Neural crest cell (in vitro differentiated cells): ENCODE measurements around the gene PRLR. TPM values are rescaled to one million over a fixed set of nuclear protein-coding genes. Genes with fewer than 3 reads are reported as not detected.

Experiments
- DNase-seq: peaks from one replicate; pipeline ENCODE4 v3.0.0; 2021; ENCODE audit warnings: low read depth, mixed read lengths, low spot score
- H3K27ac Mint-ChIP-seq: one replicate; pipeline ENCODE4 v1.8.0; 2021; ENCODE audit warnings: mild to moderate bottlenecking, mixed read lengths; ENCODE audit not compliant: unreplicated experiment
- H3K27me3 Mint-ChIP-seq: 2 replicates; pipeline ENCODE4 v1.8.0; 2021; ENCODE audit warnings: low read depth, mild to moderate bottlenecking, mixed read lengths
- H3K36me3 Mint-ChIP-seq: 2 replicates; pipeline ENCODE4 v1.8.0; 2021; ENCODE audit warnings: low read depth, mild to moderate bottlenecking, mixed read lengths
- H3K4me1 Mint-ChIP-seq: 2 replicates; pipeline ENCODE4 v1.8.0; 2021; ENCODE audit warnings: mixed read lengths
- H3K4me3 Mint-ChIP-seq: one replicate; pipeline ENCODE4 v1.8.0; 2021; ENCODE audit warnings: mild to moderate bottlenecking, mixed read lengths
- H3K9me3 Mint-ChIP-seq: 2 replicates; pipeline ENCODE4 v1.8.0; 2021; ENCODE audit warnings: mixed read lengths
- total RNA-seq: library from RNA; stranded (reverse); gene quantifications from 2 replicates; pipeline ENCODE4 v1.2.1, GENCODE V29; 2021
- TF ChIP-seq, protein P1 (sequence below): fragments of 200-600 bp; sonication (generic); conservative IDR thresholded peaks from 2 replicates; pipeline ENCODE4 v1.5.0; 2021; ENCODE audit warnings: antibody characterized with exemption, mild to moderate bottlenecking

PRLR gene
- total RNA-seq, 1 donor from 2014 or later, result 0.58 TPM

GRCh38 chr5:35134278-35135030, 95.8 kb downstream of the PRLR start:
- no peaks in the 10 kb centered on the region for H3K36me3 Mint-ChIP-seq
- TF ChIP-seq, protein P1, sequence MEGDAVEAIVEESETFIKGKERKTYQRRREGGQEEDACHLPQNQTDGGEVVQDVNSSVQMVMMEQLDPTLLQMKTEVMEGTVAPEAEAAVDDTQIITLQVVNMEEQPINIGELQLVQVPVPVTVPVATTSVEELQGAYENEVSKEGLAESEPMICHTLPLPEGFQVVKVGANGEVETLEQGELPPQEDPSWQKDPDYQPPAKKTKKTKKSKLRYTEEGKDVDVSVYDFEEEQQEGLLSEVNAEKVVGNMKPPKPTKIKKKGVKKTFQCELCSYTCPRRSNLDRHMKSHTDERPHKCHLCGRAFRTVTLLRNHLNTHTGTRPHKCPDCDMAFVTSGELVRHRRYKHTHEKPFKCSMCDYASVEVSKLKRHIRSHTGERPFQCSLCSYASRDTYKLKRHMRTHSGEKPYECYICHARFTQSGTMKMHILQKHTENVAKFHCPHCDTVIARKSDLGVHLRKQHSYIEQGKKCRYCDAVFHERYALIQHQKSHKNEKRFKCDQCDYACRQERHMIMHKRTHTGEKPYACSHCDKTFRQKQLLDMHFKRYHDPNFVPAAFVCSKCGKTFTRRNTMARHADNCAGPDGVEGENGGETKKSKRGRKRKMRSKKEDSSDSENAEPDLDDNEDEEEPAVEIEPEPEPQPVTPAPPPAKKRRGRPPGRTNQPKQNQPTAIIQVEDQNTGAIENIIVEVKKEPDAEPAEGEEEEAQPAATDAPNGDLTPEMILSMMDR, result no peak
- no peaks in the 10 kb centered on the region for H3K4me1 Mint-ChIP-seq
- H3K27ac Mint-ChIP-seq, result no peak overlapping the region
- H3K9me3 Mint-ChIP-seq, result no peaks in the 10 kb centered on the region
- no peak overlapping the region for H3K4me3 Mint-ChIP-seq
- no peaks in the 10 kb centered on the region for H3K27me3 Mint-ChIP-seq
- no peak for DNase-seq

DNA sequence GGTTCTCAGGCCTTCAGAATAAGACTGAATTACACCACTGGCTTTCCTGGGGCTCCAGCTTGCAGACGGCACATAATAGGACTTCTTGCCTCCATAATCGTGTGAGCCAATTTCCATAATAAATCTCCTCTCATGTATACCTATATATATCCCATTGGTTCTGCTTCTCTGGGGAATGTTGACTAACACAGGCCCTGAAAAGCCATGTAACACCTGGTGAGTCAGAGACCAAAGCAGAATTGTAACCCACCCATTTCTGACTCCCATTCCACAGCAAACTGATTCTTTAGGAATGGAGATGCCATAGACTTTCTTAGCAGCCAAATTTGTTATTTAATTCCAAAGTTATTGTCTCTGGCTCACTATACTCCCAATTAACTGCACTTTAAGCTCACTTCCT, 97.1 kb downstream of the PRLR start:
- H3K27me3 Mint-ChIP-seq, result no peaks in the 10 kb centered on the region
- no peaks in the 10 kb centered on the region for H3K4me1 Mint-ChIP-seq
- no peak overlapping the region for H3K4me3 Mint-ChIP-seq
- no peak overlapping the region for H3K27ac Mint-ChIP-seq
- H3K36me3 Mint-ChIP-seq, result no peaks in the 10 kb centered on the region
- DNase-seq, result no peak
- no peaks in the 10 kb centered on the region for H3K9me3 Mint-ChIP-seq
- TF ChIP-seq, protein P1, result no peak

DNA sequence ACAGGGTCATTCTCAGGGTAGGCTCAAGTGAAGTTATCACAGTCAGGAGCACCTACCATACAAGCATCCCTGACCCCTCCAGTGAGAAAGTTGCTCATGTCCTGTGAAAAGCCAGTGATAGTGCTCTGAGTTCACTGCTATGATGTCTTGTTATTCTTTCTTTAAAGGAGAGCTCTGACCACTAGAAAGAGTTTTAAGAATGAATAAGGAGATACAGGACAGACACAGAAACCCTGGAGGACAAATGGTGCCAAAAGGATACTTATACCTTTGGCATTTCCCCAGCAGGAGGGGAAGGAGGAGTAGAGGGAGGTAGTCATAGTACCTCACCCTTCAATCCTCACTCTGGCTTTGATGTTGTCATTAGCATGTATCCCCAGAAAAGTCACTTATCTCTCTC, 98.6 kb downstream of the PRLR start:
- Mint-ChIP-seq H3K4me3 (no peak overlapping the region), H3K4me1 (no peaks in the 10 kb centered on the region), H3K36me3 (no peaks in the 10 kb centered on the region), H3K27ac (no peak overlapping the region), H3K9me3 (no peaks in the 10 kb centered on the region), H3K27me3 (no peaks in the 10 kb centered on the region)
- TF ChIP-seq, protein P1, result no peak
- no peak for DNase-seq

DNA sequence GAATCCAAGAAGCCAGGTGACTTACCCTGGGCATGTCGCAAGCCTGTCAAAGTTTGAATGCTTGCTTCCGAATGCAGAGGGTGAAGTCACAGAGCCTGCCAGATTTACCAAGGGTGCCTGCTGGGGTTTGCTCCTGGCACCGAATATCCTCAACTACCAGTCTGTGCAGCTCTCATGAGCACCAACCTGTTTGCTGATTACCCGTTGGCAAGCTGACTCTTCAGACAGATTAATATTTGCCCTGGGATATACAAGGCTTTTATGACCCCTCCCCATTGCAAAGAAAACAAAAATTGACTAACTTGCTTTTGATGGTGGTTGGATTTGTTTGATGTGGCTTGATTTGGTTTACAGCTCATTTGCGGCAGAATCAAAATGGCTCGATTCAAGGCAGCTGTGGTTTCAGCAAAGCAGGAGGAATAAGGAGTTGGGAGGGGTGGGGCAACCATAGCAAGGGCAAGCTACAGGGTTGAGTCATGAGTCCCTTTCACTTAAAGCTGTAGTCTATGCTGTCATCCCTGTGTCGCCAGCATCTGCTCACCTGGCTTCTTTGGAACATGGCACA, 100.3 kb downstream of the PRLR start:
- Mint-ChIP-seq H3K36me3 (no peaks in the 10 kb centered on the region), H3K27ac (no peak overlapping the region), H3K27me3 (no peaks in the 10 kb centered on the region), H3K4me3 (no peak overlapping the region), H3K9me3 (no peaks in the 10 kb centered on the region), H3K4me1 (no peaks in the 10 kb centered on the region)
- no peak for DNase-seq
- TF ChIP-seq, protein P1, result no peak

DNA sequence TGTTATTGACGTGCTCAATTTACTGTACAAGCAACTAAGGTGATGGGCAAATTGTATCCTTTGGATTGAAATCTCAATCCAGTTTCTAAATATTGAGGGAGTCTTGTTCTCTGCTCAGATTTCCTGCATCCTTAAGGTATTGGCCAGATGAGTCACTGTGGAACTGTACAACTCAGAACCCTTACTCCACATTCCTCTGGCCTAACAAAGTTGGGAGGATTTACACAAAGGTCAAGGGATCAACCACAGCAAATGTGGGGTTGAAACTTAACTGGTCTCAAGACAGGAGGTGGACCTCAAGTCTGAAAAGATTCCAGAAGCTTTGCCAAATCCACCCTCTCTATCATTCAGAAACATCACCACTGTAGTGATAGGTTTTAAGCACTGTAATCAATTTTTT, 101.0 kb downstream of the PRLR start:
- H3K4me3 Mint-ChIP-seq, result no peak overlapping the region
- TF ChIP-seq, protein P1, result no peak
- H3K36me3 Mint-ChIP-seq, result no peaks in the 10 kb centered on the region
- no peaks in the 10 kb centered on the region for H3K27me3 Mint-ChIP-seq
- no peak for DNase-seq
- H3K27ac Mint-ChIP-seq, result no peak overlapping the region
- H3K9me3 Mint-ChIP-seq, result no peaks in the 10 kb centered on the region
- H3K4me1 Mint-ChIP-seq, result no peaks in the 10 kb centered on the region
